IMR-90 (cell line): ENCODE results near the gene TGFBR2.

ENCODE experiments used
- BHLHE40 ChIP-seq: fragments of 150-350 bp; IDR thresholded peaks from 2 replicates; pipeline ENCODE4 v1.6.1; 2016; ENCODE audit warnings: mild to moderate bottlenecking, low read depth, low read length
- CEBPB ChIP-seq: IDR thresholded peaks from 2 replicates; pipeline ENCODE4 v1.6.1; 2012; ENCODE audit warnings: low read depth, low read length, improper control_type of control experiment
- CHD1 ChIP-seq: IDR thresholded peaks from 2 replicates; pipeline ENCODE4 v1.6.1; 2012; ENCODE audit warnings: low read depth, low read length, improper control_type of control experiment
- FOS ChIP-seq: fragments of 150-350 bp; IDR thresholded peaks from 2 replicates; pipeline ENCODE4 v1.6.1; 2016; ENCODE audit warnings: low read depth, low read length
- MAFK ChIP-seq: IDR thresholded peaks from 2 replicates; pipeline ENCODE4 v1.6.1; 2012; ENCODE audit warnings: low read depth, low read length, improper control_type of control experiment
- MAZ ChIP-seq: IDR thresholded peaks from 2 replicates; pipeline ENCODE4 v1.6.1; 2012; ENCODE audit warnings: low read depth, mild to moderate bottlenecking, low read length, improper control_type of control experiment, moderate library complexity, borderline replicate concordance
- MXI1 ChIP-seq: IDR thresholded peaks from 2 replicates; pipeline ENCODE4 v1.6.1; 2012; ENCODE audit warnings: low read depth, mild to moderate bottlenecking, low read length, moderate library complexity, borderline replicate concordance
- POLR2A ChIP-seq: IDR thresholded peaks from 2 replicates; pipeline ENCODE4 v1.6.1; 2012; ENCODE audit warnings: mild to moderate bottlenecking, low read depth, low read length
- RAD21 ChIP-seq: IDR thresholded peaks from 2 replicates; pipeline ENCODE4 v1.6.1; 2012; ENCODE audit warnings: low read length, improper control_type of control experiment
- RCOR1 ChIP-seq: IDR thresholded peaks from 2 replicates; pipeline ENCODE4 v1.6.1; 2012; ENCODE audit warnings: mild to moderate bottlenecking, low read length, improper control_type of control experiment; ENCODE audit not compliant: insufficient replicate concordance
- SMC3 ChIP-seq: fragments of 150-350 bp; IDR thresholded peaks from 2 replicates; pipeline ENCODE4 v1.6.1; 2016; ENCODE audit warnings: low read depth, mild to moderate bottlenecking, antibody characterized with exemption, low read length, moderate library complexity
- TF ChIP-seq, protein P1 (sequence below): conservative IDR thresholded peaks from 2 replicates; pipeline ENCODE4 v1.5.1; 2012; ENCODE audit warnings: mild to moderate bottlenecking, low read depth, low read length, improper control_type of control experiment
- TF ChIP-seq, protein P2 (sequence below): fragments of 150-350 bp; IDR thresholded peaks from 2 replicates; pipeline ENCODE4 v1.6.1; 2017; ENCODE audit warnings: mild to moderate bottlenecking, antibody characterized with exemption, low read length, low read depth
- TF ChIP-seq, protein P3 (sequence below): fragments of 150-350 bp; IDR thresholded peaks from 2 replicates; pipeline ENCODE4 v1.6.1; 2016; ENCODE audit warnings: low read depth, mild to moderate bottlenecking, low read length, moderate library complexity, borderline replicate concordance

DNA sequence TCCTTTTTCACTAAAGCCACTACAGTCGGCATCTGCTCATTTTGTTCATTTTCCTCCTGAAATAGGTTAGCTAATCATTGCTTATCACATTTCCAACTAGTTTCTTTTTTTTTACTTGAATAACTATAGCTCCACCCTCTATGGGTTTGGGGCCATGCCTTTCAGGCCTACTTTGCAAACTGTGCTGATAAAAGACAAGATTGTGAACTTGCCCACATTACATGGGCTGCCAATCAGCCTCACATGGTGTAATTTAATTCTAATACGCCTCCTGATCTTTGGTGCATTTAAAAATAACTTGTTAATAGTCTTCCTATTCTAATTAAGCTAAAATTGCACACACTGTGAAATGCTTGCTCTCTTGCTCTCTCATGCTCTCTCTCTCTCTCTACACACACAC lies 90.5 kb downstream of the TGFBR2 start:
- TF ChIP-seq, protein P1, sequence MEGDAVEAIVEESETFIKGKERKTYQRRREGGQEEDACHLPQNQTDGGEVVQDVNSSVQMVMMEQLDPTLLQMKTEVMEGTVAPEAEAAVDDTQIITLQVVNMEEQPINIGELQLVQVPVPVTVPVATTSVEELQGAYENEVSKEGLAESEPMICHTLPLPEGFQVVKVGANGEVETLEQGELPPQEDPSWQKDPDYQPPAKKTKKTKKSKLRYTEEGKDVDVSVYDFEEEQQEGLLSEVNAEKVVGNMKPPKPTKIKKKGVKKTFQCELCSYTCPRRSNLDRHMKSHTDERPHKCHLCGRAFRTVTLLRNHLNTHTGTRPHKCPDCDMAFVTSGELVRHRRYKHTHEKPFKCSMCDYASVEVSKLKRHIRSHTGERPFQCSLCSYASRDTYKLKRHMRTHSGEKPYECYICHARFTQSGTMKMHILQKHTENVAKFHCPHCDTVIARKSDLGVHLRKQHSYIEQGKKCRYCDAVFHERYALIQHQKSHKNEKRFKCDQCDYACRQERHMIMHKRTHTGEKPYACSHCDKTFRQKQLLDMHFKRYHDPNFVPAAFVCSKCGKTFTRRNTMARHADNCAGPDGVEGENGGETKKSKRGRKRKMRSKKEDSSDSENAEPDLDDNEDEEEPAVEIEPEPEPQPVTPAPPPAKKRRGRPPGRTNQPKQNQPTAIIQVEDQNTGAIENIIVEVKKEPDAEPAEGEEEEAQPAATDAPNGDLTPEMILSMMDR, result no peak
- no peak for TF ChIP-seq SMC3
- TF ChIP-seq POLR2A, result no peak
- TF ChIP-seq FOS, result no peak
- TF ChIP-seq RAD21, result no peak
- no peak for TF ChIP-seq MAFK
- TF ChIP-seq MXI1, result no peak
- TF ChIP-seq CHD1, result no peak
- TF ChIP-seq, protein P2, sequence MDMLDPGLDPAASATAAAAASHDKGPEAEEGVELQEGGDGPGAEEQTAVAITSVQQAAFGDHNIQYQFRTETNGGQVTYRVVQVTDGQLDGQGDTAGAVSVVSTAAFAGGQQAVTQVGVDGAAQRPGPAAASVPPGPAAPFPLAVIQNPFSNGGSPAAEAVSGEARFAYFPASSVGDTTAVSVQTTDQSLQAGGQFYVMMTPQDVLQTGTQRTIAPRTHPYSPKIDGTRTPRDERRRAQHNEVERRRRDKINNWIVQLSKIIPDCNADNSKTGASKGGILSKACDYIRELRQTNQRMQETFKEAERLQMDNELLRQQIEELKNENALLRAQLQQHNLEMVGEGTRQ, result no peak
- TF ChIP-seq RCOR1, result no peak
- TF ChIP-seq, protein P3, sequence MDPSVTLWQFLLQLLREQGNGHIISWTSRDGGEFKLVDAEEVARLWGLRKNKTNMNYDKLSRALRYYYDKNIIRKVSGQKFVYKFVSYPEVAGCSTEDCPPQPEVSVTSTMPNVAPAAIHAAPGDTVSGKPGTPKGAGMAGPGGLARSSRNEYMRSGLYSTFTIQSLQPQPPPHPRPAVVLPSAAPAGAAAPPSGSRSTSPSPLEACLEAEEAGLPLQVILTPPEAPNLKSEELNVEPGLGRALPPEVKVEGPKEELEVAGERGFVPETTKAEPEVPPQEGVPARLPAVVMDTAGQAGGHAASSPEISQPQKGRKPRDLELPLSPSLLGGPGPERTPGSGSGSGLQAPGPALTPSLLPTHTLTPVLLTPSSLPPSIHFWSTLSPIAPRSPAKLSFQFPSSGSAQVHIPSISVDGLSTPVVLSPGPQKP, result no peak
- TF ChIP-seq MAZ, result no peak
- TF ChIP-seq CEBPB, result no peak
- TF ChIP-seq BHLHE40, result no peak
